ENCODE results near the gene CCND1.
"Not testable (repeated sequence)": the region's sequence is repeated elsewhere in the genome, so short reads cannot be mapped to it uniquely, and the experiment has no call there.

CCND1 gene

DNA sequence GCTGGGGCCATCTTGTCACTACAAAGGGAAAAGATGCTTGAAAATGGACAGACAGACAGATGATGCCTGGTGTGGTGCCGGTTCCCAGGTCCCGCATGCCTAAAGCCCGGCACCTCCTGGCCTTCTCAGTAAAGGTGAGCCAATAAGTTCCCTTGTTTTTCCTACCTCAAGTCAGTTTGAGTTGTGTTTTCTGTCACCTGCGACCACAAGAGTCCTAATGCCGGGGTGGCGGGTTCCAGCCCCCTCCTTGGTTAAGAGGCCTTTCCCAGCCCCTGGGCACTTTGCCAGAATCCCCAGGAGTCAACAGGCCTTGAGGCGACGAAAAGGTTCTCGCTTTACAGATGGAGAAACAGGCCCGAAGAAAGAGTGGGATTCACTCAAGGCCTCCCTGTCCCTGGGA is 53.8 kb downstream of the CCND1 start:
- DNase-seq, result no peak

DNA sequence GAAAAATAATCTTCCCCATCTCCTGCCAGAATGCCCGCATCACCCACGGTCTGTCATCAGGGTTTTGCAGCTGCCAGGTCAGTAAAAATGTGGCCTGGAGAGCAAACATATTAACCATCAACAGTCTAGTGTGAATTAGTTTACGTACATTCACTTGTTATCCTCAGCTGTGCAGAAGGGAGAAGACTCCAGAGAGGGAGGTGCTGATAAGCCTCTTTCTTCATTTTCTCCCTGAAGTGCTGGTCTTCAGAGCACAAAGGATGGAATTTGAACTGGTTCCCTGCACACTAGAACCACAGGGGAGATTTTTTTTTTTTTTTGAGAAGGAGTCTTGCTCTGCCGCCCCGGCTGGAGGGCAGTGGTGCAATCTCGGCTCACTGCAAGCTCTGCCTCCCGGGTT is 54.6 kb downstream of the CCND1 start:
- DNase-seq, result no peak

DNA sequence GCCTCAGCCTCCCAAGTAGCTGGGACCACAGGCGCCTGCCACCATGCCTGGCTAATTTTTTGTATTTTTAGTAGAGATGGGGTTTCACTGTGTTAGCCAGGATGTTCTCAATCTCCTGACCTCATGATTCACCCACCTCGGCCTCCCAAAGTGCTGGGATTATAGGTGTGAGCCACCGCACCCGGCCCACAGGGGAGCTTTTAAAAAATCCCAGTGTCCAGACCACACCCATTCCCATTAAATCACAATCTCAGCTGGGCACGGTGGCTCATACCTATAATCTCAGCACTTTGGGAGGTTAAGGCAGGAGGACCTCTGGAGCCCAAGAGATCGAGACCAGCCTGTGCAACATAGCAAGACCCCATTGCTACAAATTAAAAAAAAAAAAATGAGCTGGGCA is 55.0 kb downstream of the CCND1 start:
- not testable (repeated sequence) for DNase-seq

DNA sequence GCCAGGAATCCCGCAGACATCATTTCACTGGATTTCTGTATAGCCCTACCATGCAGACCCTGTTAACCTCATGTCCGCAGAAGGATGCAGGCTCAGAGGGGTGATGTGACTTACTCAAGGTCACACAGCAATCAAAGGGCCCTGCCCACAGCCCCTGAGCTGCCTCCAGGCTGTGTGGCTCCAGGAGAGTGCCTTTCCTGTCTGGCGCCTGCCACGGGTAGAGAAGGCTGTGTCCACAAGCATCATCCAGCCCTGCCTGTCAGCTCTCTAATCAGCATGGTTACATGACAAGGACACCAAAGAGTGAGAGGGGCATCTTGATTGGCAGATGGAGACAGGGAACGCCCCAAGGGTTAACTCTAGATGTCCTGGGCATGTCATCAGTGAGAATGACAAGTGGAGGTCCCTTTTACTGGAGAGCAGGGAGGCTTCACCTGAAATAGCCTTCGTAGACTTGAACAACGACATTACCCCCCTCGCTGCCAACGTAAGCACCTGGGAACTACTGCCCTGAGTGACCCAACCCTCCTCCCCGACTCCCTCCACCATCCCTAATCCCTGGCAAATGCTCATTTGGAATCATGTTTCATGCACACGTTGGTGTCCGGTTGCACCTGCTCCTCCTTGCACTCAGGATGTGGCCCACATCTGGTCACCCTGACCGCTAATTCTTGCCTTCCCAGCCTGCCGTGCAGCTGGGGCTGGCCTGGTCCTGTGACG is 56.0 kb downstream of the CCND1 start:
- no peak for DNase-seq

- no peak for DNase-seq
Measured at GRCh38 chr11:69697469-69697843, 56.5 kb downstream of the CCND1 start.

DNA sequence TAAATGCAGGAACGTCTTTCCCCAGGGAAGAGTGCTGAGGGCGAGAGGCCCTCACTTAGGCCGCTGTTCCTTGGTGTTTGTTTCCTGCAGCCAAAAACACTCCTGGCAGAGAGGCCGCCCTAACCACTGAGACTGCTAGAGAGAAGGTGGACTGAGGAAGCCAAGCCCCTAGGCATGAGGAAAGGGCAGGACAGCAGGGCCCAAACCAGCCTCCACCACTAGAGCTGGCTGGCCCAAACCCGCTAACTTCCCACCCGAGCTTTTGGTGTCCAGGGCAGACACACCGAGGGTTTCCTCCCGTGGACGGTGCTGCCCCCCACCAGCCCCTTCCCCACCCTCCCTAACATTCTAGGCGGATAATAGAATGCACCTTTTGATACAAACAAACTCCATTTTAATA is 56.9 kb downstream of the CCND1 start:
- no peak for DNase-seq

GRCh38 chr11:69698362-69698761 is 57.4 kb downstream of the CCND1 start:
- DNase-seq, result no peak

DNA sequence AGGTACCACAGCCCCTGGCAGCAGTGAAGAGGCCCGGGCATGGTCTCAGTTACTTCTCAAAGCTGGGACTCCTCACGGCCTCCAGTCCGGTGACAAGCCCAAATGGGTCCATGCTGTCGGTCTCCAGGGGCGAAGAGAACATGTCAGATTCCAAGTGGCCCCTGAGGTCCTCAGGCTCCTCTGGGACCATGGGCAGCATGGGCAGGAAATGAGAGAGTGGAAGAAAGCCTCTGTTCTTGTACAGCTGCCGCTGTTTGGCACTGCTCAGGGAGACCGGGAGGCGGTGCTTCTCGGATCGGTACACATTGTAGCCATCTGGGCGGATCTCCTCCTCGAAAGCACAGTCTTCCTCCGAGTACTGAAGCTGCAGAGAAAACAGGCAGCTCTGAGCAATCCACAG is 58.3 kb downstream of the CCND1 start:
- DNase-seq, result no peak

GRCh38 chr11:69700278-69701140 is 59.6 kb downstream of the CCND1 start:
- DNase-seq, result no peak

DNA sequence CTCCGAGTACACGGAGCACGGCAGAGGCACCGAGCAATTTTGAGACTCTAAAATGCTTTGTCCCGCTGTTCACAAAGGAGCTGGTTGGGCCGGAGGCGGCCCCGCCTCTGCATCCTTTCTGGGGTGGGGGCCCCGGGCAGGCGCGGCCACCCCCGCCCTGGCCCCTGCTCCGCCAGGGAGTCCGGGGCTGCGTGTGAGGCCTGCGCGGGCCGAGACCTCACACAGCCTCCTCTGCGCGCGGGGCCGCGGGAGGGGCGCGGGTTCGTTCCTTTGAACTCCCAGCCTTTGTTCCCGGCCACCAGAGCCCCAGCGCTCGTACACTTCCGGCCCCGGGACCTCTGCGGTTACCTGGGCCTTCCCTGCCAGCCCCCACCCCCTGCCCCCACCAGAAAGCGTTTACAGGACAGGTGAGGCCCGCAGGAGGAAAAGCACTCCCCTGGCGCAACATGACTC is 61.3 kb downstream of the CCND1 start:
- no peak for DNase-seq

DNA sequence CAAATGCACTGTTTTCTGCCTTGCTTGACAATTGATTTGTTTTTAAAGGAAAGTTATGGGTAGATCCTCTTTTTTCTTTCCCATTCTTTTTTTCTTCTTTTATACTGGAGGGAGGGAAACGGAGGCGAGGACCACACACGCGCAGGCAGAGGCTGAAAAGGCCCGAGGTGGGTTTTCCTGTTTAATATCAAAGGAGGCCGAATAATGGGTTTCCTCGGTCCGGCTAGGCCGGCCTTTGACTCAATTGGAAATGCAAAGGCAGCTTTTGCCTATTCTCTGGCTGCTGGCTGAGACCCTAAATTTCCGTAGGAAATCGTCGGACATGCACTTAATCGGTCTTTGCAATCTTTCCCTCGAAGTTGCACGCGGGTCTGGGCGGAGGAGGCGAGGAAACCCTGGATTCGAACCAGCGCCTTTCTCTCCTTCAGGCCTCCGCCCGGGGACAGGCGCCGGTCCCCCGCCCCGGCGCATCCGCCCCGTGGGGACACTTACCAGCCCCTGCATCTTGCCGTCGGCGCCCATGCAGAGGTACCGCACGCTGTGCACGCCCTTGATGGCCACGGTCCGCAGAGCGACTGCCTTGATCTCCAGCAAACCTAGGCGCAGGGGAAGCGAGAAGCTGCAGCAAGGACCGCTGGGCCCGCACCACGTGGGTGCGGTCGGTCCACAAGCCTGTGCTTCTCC is 62.0 kb downstream of the CCND1 start:
- no peak for DNase-seq

- DNase-seq, result no peak
Measured at GRCh38 chr11:69703453-69703767, 62.5 kb downstream of the CCND1 start.

Data from activated CD4-positive, alpha-beta T cell treated with anti-CD3 and anti-CD28 coated beads, Interleukin-2, amount 50 U/mL, for 16 hours (primary cell).